Measurements from ENCODE around the gene TKTL1.

The TKTL1 gene

DNA sequence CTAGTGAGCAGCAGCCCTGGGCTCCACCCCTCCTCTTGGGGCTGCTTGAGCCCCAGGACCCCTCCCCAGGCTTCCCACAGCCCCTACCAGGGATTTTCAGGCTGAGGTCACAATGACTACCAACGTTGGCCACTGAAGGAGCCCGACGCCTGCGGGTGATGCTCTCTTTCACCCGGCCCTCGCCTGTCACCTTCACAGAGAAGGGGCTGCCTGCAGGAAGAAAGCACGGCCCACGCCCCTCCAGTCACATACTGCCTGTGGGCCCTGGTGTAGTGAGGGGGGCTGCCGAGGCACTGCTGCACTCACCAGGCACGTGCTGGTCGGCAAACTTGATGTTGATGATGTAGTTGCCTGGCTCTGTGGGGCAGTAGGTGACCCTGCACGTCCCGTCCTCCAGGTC, 56.9 kb downstream of the TKTL1 start:
- TF ChIP-seq, protein P1, sequence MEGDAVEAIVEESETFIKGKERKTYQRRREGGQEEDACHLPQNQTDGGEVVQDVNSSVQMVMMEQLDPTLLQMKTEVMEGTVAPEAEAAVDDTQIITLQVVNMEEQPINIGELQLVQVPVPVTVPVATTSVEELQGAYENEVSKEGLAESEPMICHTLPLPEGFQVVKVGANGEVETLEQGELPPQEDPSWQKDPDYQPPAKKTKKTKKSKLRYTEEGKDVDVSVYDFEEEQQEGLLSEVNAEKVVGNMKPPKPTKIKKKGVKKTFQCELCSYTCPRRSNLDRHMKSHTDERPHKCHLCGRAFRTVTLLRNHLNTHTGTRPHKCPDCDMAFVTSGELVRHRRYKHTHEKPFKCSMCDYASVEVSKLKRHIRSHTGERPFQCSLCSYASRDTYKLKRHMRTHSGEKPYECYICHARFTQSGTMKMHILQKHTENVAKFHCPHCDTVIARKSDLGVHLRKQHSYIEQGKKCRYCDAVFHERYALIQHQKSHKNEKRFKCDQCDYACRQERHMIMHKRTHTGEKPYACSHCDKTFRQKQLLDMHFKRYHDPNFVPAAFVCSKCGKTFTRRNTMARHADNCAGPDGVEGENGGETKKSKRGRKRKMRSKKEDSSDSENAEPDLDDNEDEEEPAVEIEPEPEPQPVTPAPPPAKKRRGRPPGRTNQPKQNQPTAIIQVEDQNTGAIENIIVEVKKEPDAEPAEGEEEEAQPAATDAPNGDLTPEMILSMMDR (conservative IDR thresholded peaks at IDR 0.05), result no peak
- TF ChIP-seq ZFX (IDR thresholded peaks at IDR 0.05), result no peak
- H3K27ac ChIP-seq, result no peak overlapping the region

DNA sequence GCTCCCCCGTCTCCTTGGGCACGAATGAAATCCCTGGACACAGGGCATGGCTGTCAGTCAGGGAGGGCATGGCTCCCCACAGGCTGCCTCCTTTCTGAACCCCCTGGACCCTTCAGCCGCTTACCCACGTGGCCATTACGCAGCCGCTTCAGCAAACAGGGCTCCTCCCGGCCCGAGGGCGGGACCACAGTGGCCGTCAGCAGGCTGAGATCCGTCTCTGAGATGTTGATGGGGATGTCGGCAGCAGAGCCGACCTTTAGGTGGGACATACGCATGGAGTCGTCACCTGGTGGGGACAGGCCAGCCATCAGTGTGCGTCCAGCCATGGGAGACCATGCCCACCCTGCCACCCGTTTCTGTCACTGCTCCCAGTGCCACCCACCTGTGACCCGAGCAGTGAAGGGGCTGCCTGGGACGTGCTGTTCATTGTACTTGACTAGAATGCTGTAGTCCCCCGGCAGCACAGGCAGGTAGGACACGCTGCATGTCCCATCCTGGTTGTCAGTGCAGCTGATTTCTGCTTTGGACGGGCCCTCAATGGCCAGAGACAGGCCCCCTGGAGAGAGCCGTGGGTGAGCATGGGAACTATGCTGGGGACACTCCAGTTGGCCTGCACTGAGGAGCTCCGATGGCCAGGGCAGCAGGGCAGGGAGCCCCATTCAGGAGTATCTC, 57.7 kb downstream of the TKTL1 start:
- TF ChIP-seq, protein P1 (conservative IDR thresholded peaks at IDR 0.05), result no peak
- no peak for TF ChIP-seq ZFX (IDR thresholded peaks at IDR 0.05)
- H3K27ac ChIP-seq, result no peak overlapping the region

DNA sequence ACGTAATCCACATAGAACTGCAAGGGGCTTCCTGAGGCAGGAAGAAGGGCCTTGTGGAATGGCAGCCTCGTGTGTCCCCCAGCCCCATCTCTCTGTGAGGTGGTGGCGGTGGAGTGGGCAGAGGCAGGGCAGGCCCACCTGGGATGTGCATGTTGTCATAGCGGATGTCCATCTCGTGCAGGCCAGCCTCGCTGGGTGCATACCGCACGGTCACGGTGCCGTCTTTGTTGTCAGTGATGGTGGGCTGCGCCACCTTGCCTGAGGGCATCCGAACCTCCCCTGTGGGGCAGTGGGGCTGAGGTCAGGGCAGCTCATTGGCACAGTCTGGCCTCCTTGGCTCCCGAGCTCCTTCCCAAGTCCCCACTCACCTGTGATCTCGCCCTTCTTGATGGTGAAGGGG, 58.4 kb downstream of the TKTL1 start:
- no peak for TF ChIP-seq ZFX (IDR thresholded peaks at IDR 0.05)
- TF ChIP-seq, protein P1 (conservative IDR thresholded peaks at IDR 0.05), result no peak
- no peak overlapping the region for H3K27ac ChIP-seq

DNA sequence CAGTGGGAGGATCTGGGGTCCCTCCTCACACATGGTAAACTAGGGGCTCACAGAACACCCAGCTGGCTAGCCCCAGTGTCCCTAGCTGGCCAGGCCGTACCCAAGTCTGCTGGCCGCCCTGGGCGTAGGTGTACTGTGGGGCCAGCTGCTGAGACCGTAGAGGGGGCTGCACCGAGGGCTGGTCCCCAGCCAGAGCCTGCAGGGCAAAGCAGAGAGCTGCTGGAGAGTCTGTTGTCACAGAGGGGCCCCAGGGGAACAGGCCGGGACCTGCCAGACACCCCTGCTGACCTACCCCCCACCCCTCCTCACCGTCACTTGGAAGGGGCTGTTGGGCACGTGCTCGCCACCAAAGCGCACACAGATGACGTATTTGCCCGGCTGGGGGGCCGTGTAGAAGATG, 58.9 kb downstream of the TKTL1 start:
- TF ChIP-seq ZFX (IDR thresholded peaks at IDR 0.05), result no peak
- TF ChIP-seq, protein P1 (conservative IDR thresholded peaks at IDR 0.05), result no peak
- no peak overlapping the region for H3K27ac ChIP-seq

DNA sequence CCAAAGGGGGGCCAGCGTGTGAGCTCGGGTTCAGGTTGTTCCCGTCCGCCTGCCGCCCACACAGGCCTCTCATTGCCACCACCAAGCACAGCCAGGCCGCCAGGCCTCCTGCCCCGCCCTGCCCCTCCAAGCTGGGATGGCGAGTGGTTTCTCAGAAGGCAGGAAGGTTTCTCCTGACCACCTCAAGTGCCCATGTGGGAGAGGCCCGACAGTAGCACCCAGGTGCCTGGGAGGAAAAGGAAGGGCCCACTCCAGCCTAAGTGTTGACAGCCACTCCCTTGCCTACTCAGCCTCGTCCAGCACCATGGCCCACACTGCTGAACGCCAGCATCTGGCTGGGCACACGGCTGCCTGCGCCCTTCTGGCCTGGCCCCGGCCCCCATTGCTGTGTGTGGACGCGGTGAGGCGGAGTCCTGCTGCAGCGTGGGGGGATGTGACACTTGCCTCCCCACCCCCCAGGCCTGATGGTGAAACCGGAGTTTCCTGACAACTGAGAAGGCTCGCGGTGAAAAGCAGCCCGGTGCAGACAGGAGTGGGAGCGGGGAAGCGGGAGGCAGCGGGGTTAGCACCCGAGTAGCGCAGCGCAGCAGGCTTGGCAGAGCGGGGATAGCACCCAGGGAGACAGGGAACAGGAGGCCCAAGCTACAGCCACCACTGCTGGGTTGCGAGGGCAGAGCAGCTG, 59.6 kb downstream of the TKTL1 start:
- TF ChIP-seq, protein P1 (conservative IDR thresholded peaks at IDR 0.05), result no peak
- no peak for TF ChIP-seq ZFX (IDR thresholded peaks at IDR 0.05)
- no peak overlapping the region for H3K27ac ChIP-seq

DNA sequence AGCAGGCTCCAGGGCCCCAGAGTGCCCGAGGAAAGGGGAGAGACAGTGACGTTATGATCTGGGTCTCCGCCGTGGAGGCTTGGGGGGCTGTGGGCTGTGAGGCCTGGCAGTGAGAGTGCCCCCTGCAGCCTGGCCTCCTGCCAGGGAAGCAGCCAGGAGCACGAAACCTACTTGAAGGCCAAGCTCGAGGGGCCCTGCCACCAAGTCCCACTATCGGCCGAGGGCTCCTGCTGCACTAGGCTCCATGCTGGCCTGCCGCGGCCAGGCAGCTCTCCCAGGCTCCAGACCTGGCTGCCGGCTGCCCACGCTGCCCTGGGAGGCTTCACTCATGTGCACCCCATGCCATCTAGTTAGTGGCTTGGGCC, 60.2 kb downstream of the TKTL1 start:
- TF ChIP-seq ZFX (IDR thresholded peaks at IDR 0.05), result no peak
- TF ChIP-seq, protein P1 (conservative IDR thresholded peaks at IDR 0.05), result no peak
- H3K27ac ChIP-seq, result no peak overlapping the region

DNA sequence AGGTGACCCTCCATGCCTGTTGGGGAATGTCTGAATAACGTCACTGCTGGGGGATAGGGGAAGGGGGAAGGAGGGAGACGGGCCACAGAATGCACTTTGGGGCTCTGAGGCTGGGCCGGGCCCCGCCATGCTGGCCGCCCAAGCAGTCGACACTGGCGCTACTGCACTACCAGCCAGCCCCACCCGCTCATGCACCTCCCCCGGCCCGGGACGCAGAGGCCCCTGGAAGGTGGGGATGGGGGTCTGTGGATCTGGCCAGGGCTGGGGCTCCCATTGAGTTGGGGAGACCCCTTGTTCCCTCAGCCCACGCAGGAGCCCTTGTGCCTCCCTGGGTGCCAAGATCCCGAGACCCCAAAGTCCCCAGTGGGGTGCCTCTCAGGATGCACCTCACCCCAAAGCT, 61.0 kb downstream of the TKTL1 start:
- TF ChIP-seq, protein P1 (conservative IDR thresholded peaks at IDR 0.05), result no peak
- no peak for TF ChIP-seq ZFX (IDR thresholded peaks at IDR 0.05)
- no peak overlapping the region for H3K27ac ChIP-seq
